Hepatocyte (in vitro differentiated cells): ENCODE data around the gene MYBPC2. TPM values are rescaled to one million over a fixed set of nuclear protein-coding genes. Genes with fewer than 3 reads are reported as not detected.

Experiments
- DNase-seq: peaks from one replicate; pipeline ENCODE4 v3.0.0-alpha.2; 2016; ENCODE audit warnings: low spot score
- H2AFZ ChIP-seq: fragments of 200-600 bp; sonication (generic); 2 replicates; pipeline ENCODE4 v1.6.0; 2016; ENCODE audit warnings: antibody characterized with exemption, mild to moderate bottlenecking
- H3K27ac ChIP-seq: fragments of 200-600 bp; sonication (generic); 2 replicates; pipeline ENCODE4 v1.5.1; 2016; ENCODE audit warnings: mild to moderate bottlenecking
- H3K27me3 ChIP-seq: fragments of 200-600 bp; sonication (generic); 2 replicates; pipeline ENCODE4 v1.6.1; 2016
- H3K36me3 ChIP-seq: fragments of 200-600 bp; sonication (generic); replicated peaks from 2 replicates; pipeline ENCODE4 v1.5.1; 2016; ENCODE audit warnings: low read depth; ENCODE audit not compliant: insufficient read depth
- H3K4me1 ChIP-seq: fragments of 200-600 bp; sonication (generic); 2 replicates; pipeline ENCODE4 v1.5.1; 2016; ENCODE audit warnings: mild to moderate bottlenecking, moderate library complexity; ENCODE audit not compliant: insufficient read depth
- H3K4me2 ChIP-seq: fragments of 200-600 bp; sonication (generic); 2 replicates; pipeline ENCODE4 v1.6.0; 2016
- H3K4me3 ChIP-seq: fragments of 200-600 bp; sonication (generic); 2 replicates; pipeline ENCODE4 v1.5.1; 2016; ENCODE audit warnings: mild to moderate bottlenecking
- H3K79me2 ChIP-seq: fragments of 200-600 bp; sonication (generic); 2 replicates; pipeline ENCODE4 v1.6.0; 2017; ENCODE audit warnings: mild to moderate bottlenecking
- H3K9me2 ChIP-seq: fragments of 200-600 bp; sonication (generic); replicated peaks from 2 replicates; pipeline ENCODE4 v1.6.0; 2017; ENCODE audit warnings: mild to moderate bottlenecking; ENCODE audit not compliant: insufficient read depth
- H3K9me3 ChIP-seq: fragments of 200-600 bp; sonication (generic); 2 replicates; pipeline ENCODE4 v1.5.1; 2016; ENCODE audit warnings: low read depth, mild to moderate bottlenecking
- H4K20me1 ChIP-seq: fragments of 200-600 bp; sonication (generic); 2 replicates; pipeline ENCODE4 v1.6.0; 2016; ENCODE audit warnings: mild to moderate bottlenecking; ENCODE audit not compliant: insufficient read depth, poor library complexity, severe bottlenecking
- CTCF ChIP-seq: fragments of 200-600 bp; sonication (generic); IDR thresholded peaks from 2 replicates; pipeline ENCODE4 v1.5.1; 2016; ENCODE audit warnings: antibody characterized with exemption, mild to moderate bottlenecking; ENCODE audit not compliant: poor library complexity
- EZH2 ChIP-seq: fragments of 200-600 bp; sonication (generic); IDR thresholded peaks from 2 replicates; pipeline ENCODE4 v1.6.1; 2016; ENCODE audit warnings: antibody characterized with exemption, mild to moderate bottlenecking, borderline replicate concordance
- EZH2phosphoT487 ChIP-seq: fragments of 200-600 bp; sonication (generic); IDR thresholded peaks from one replicate; pipeline ENCODE4 v1.6.1; 2018; ENCODE audit warnings: antibody characterized with exemption, mild to moderate bottlenecking, low read depth, moderate library complexity; ENCODE audit not compliant: unreplicated experiment, severe bottlenecking
- WGBS: methylation state at CpG from one replicate; pipeline ENCODE4 v1.1.6; 2016; ENCODE audit warnings: low lambda C conversion rate; ENCODE audit errors: missing lambda C conversion rate; 5-methylcytosine and 5-hydroxymethylcytosine counted together
- polyA plus RNA-seq: library from polyadenylated mRNA; unstranded; fragments of >200 nt; fragmentation: Nextera tagmentation; extraction: Ambion mirVana; gene quantifications from 2 replicates; pipeline ENCODE4 v1.2.1, GENCODE V29; 2016
- total RNA-seq: library from RNA; depleted of rRNA; stranded (reverse); fragments of >200 nt; gene quantifications from 2 replicates; pipeline ENCODE4 v1.2.3, GENCODE V29; 2014

Gene MYBPC2
- total and polyA plus RNA-seq, 2 experiments from 2014 or later, result 0.07 TPM; not detected in 1

- no peak overlapping the region for H3K4me3 ChIP-seq
- H3K27me3 ChIP-seq, result no peaks in the 10 kb centered on the region
- H3K4me2 ChIP-seq, result no peak overlapping the region
- no peaks in the 10 kb centered on the region for H3K79me2 ChIP-seq
- 86% methylated on average over 3 of the region's 3 CpGs for WGBS
- no peaks in the 10 kb centered on the region for H3K9me2 ChIP-seq
- H4K20me1 ChIP-seq, result no peaks in the 10 kb centered on the region
- no peak overlapping the region for H2AFZ ChIP-seq
- H3K9me3 ChIP-seq, result no peaks in the 10 kb centered on the region
- DNase-seq, result no peak
- H3K27ac ChIP-seq, result no peak overlapping the region
- no peak for TF ChIP-seq CTCF
- TF ChIP-seq EZH2, result no peak
- no peak for TF ChIP-seq EZH2phosphoT487
- H3K4me1 ChIP-seq, result peaks cover 5% of the 10 kb centered on the region
- H3K36me3 ChIP-seq, result no peaks in the 10 kb centered on the region
Observed at GRCh38 chr19:50508843-50509190, 76.1 kb downstream of the MYBPC2 start.

DNA sequence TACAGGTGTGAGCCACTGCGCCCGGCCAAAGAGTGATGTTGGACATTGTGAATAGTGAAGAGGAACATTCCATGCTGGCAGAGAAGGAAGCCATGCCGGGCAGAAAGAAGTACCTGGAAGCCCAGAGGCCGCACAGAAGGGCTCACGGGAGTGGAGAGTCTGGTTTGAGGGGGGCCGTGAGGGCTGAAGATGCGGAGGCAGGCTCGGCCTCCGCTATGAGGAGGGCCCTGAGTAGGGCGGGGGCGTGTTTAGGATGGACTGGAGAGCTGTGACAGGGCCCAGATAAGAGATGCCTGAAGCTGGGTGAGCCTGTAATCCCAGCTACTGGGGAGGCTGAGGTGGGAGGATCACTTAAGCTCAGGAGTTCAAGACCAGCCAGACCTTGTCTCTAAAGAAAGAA, 76.7 kb downstream of the MYBPC2 start:
- no peak overlapping the region for H3K4me3 ChIP-seq
- H3K9me2 ChIP-seq, result no peaks in the 10 kb centered on the region
- H3K79me2 ChIP-seq, result no peaks in the 10 kb centered on the region
- no peak for DNase-seq
- H3K9me3 ChIP-seq, result no peaks in the 10 kb centered on the region
- 93% methylated on average over 11 of the region's 11 CpGs for WGBS
- no peak overlapping the region for H3K4me2 ChIP-seq
- H3K27me3 ChIP-seq, result no peaks in the 10 kb centered on the region
- no peaks in the 10 kb centered on the region for H4K20me1 ChIP-seq
- H3K36me3 ChIP-seq, result no peaks in the 10 kb centered on the region
- H3K4me1 ChIP-seq, result peaks cover 5% of the 10 kb centered on the region
- H3K27ac ChIP-seq, result no peak overlapping the region
- no peak overlapping the region for H2AFZ ChIP-seq
- TF ChIP-seq EZH2 (no peak), EZH2phosphoT487 (no peak), CTCF (no peak)

GRCh38 chr19:50510121-50510670, 77.5 kb downstream of the MYBPC2 start:
- Histone ChIP-seq H3K4me1 (peaks cover 5% of the 10 kb centered on the region), H4K20me1 (no peaks in the 10 kb centered on the region), H3K9me3 (no peaks in the 10 kb centered on the region), H3K27ac (peak overlapping the region; percentile 14), H3K36me3 (no peaks in the 10 kb centered on the region), H3K9me2 (no peaks in the 10 kb centered on the region), H3K79me2 (no peaks in the 10 kb centered on the region), H2AFZ (peak overlapping the region; percentile 17), H3K4me3 (peak overlapping the region; percentile 17), H3K4me2 (peak overlapping the region; percentile 84), H3K27me3 (no peaks in the 10 kb centered on the region)
- 67% methylated on average over 23 of the region's 26 CpGs for whole genome bisulfite sequencing
- no peak for TF ChIP-seq EZH2
- DNase-seq, result no peak

DNA sequence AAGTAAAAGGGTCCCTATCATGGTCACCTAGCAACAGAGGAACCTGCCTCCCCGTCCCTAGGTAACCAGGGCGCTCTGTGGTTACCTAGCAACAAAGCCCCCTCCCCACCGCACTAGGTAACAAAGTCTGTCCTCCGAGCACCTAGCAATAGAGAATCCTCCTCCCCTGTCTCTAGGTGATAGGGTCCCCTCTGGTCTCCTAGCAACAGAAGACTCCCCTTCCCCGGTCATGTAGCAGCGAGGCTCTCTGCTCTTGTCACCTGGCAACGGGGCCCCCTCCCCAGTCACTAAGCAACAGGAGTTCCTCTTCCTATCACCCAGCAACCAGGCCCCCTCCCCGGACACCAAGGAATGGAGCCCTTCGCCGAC, 78.0 kb downstream of the MYBPC2 start:
- H3K9me3 ChIP-seq, result no peaks in the 10 kb centered on the region
- no peaks in the 10 kb centered on the region for H3K36me3 ChIP-seq
- H3K27ac ChIP-seq, result peak overlapping the region; percentile 14
- TF ChIP-seq EZH2, result no peak
- no peak for TF ChIP-seq EZH2phosphoT487
- no peak for TF ChIP-seq CTCF
- no peaks in the 10 kb centered on the region for H4K20me1 ChIP-seq
- H3K9me2 ChIP-seq, result no peaks in the 10 kb centered on the region
- H3K4me3 ChIP-seq, result peak overlapping the region; percentile 17
- no peak for DNase-seq
- peak overlapping the region; percentile 84 for H3K4me2 ChIP-seq
- WGBS, result 4% methylated on average over 10 of the region's 10 CpGs
- H3K27me3 ChIP-seq, result no peaks in the 10 kb centered on the region
- H2AFZ ChIP-seq, result peak overlapping the region; percentile 17
- no peaks in the 10 kb centered on the region for H3K79me2 ChIP-seq
- H3K4me1 ChIP-seq, result peaks cover 5% of the 10 kb centered on the region
